GM12865 (cell line): ENCODE data around the gene SIL1.

Experiments
- DNase-seq: peaks from one replicate; pipeline ENCODE4 v3.0.0; 2010; ENCODE audit warnings: low read depth
- H3K4me3 ChIP-seq: 2 replicates; pipeline ENCODE4 v1.5.1; 2011; ENCODE audit warnings: mild to moderate bottlenecking, low read depth, low read length, control low read depth
- CTCF ChIP-seq: IDR thresholded peaks from 2 replicates; pipeline ENCODE4 v1.5.1; 2011; ENCODE audit warnings: low read length, control low read depth, low read depth, inconsistent platforms; ENCODE audit not compliant: insufficient read depth; ENCODE audit errors: missing control alignments

Gene SIL1

DNA sequence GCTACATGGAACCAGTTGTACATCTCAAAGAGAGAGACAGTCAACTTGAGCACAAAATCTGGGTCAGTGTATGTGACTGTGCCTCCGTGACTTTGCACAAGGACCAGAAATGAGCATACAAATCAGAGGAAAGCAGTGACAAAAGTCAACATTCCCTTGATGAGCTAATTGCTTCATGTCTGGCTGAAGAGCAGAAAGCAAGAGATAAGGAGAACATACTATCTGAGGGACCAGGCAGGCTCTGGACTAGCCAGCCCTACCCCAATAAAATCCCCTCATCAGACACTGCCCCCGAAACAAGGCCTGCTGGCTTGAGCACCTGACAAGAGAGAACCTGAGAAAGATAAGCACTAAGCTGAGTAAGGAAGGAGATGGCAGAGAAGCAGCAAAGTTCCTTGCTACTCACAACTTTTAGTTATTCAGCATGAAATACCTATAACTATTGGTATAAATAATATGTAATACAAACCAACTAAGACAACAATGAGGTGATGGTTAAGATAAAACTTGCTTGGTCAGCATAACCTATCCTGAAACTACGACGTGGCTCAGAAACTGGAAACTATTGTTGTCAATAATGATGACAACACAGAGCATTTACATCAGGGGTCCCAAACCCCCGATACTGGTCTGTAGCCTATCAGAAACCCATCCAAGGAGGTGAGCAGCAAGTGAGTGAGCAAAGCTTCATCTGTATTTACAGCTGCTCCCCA lies 9.5 kb downstream of the SIL1 start:
- no peak for TF ChIP-seq CTCF
- H3K4me3 ChIP-seq: no peak overlapping the region
- DNase-seq: no peak

- H3K4me3 ChIP-seq: no peak overlapping the region
- no peak for DNase-seq
- no peak for TF ChIP-seq CTCF
Observed at GRCh38 chr5:139186752-139187326, 11.3 kb downstream of the SIL1 start.

DNA sequence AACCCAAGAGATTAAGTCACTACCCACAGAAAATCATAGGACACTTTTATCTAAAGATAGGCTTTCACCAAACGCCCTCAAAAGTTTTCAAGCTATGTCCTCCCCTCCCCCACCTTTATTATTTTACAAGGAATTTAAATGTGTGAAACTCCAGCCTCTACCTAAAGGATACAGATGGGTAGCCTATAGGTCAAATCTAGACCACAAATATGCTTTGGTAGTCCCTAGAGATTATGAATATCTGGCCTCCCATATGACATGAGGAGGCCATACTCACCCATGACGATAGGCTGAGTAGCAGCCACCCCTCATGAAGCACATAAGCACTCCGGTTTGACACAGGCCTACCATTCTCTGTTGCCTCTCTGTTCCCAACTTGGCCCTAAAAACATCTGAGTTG lies 11.9 kb downstream of the SIL1 start:
- no peak for DNase-seq
- no peak for TF ChIP-seq CTCF
- no peak overlapping the region for H3K4me3 ChIP-seq

DNA sequence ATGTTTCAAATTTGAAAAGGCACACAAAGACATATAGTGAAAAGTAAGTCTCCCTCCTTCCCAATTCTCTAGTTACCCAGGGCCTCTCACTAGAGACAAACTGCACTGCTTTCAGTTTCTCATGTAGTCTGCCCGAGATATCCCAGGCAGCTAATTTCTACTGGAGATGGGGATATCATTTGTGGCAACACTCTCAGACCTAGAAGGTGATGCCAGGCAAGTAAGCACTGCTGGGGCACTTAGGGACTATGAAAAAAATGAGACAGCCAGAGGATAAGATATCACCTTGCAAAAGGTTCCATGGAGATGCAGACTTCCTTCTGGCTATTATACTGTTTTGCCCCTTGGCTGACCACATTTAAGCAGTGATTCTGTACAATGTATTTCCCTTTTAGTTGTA lies 12.6 kb downstream of the SIL1 start:
- no peak for DNase-seq
- no peak for TF ChIP-seq CTCF
- no peak overlapping the region for H3K4me3 ChIP-seq

GRCh38 chr5:139183502-139183901 lies 14.7 kb downstream of the SIL1 start:
- no peak overlapping the region for H3K4me3 ChIP-seq
- no peak for TF ChIP-seq CTCF
- no peak for DNase-seq

DNA sequence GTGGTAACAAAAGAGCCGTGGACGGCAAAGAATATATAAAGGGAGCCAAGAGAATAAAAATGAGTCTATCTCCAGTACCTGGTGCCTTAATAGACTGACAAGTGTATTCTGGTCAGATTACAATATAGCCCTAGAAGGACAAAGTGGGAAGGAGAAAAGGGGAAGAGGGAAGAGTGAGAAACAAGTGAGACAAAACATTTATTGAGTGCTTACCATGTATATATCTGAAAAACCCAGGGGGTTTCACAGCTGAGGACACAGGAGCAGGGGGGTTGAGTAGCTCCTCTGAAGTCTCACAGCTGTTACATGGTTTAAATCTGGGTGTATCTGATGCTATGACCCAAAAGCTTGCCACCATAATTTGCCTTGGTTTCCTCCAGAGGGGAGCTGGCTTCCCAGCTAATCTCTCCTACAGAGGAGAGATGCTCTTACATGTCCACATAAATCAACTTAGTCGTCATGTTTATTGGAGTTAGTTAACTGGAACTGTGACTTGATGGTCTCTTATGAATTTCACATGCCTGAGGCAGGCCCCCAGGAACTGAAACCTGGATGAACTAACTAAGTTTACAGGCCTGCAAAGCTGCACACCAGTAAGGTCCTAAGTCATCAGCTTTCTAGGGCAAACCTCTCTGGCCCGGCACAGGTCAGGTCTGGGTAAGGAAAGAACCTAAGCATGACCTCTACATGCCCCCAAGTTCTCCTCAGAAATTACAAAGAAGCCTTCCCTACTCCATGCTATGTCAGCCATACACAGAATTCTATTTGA lies 15.5 kb downstream of the SIL1 start:
- no peak overlapping the region for H3K4me3 ChIP-seq
- DNase-seq: peak; percentile 57
- no peak for TF ChIP-seq CTCF
